Measurements from ENCODE around the gene LTBP2. TPM values are rescaled to one million over a fixed set of nuclear protein-coding genes. Genes with fewer than 3 reads are reported as not detected.

The LTBP2 gene
- total and polyA plus RNA-seq, 2 of the 8 experiments (the other 6 are each of a cell fraction or from before 2014, with no cell fraction given) = 0.48 to 0.89 TPM

- Histone ChIP-seq H4K5ac (ENCODE audit: insufficient read length, low read depth, low read length) (no peak overlapping the region), H2AK5ac (ENCODE audit: low read depth, low read length) (no peak overlapping the region), H3K4ac (replicated peaks; ENCODE audit: insufficient read length, low read depth, low read length) (no peak overlapping the region), H3K9ac (replicated peaks in 1 of 4; ENCODE audit: extremely low read depth in 1 of 4, low read depth in 3 of 4, low read length in 3 of 4) (no peak overlapping the region), H3K18ac (ENCODE audit: extremely low read depth, low read length) (no peak overlapping the region), H3K27me3 (replicated peaks in 1 of 4; ENCODE audit: control insufficient read depth in 3 of 4, extremely low read depth in 1 of 4, insufficient read depth in 3 of 4, low read length in 3 of 4) (no peaks in the 10 kb centered on the region), H3K56ac (replicated peaks; ENCODE audit: insufficient read length, low read depth, low read length) (no peak overlapping the region), H2BK5ac (ENCODE audit: low read depth, low read length) (no peak overlapping the region; the same call in 1 of the 2 replicates), H3K27ac (ENCODE audit: low read depth, low read length) (no peak overlapping the region), H2AFZ (ENCODE audit: low read length) (no peak overlapping the region), H4K91ac (replicated peaks; ENCODE audit: insufficient read length, low read length) (no peak overlapping the region), H2BK12ac (ENCODE audit: low read depth, low read length) (no peak overlapping the region), H3K4me3 (ENCODE audit: extremely low read depth in 1 of 4, insufficient read depth in 2 of 4, low read depth in 3 of 4, low read length in 4 of 4) (no peak overlapping the region), H2BK120ac (replicated peaks; ENCODE audit: low read depth, low read length) (no peak overlapping the region), H4K20me1 (replicated peaks in 1 of 2; ENCODE audit: control insufficient read depth in 1 of 2, insufficient read depth in 2 of 2, low read length in 2 of 2) (no peaks in the 10 kb centered on the region), H4K8ac (ENCODE audit: extremely low read depth, insufficient read depth, low read length) (no peak overlapping the region), H3K9me3 (ENCODE audit: insufficient read depth in 2 of 2, low read depth in 1 of 2, low read length in 1 of 2) (no peaks in the 10 kb centered on the region), H3K36me3 (ENCODE audit: control insufficient read depth in 2 of 4, insufficient read depth in 4 of 4, low read length in 3 of 4) (no peaks in the 10 kb centered on the region), H3K23me2 (ENCODE audit: low read depth, low read length) (no peaks in the 10 kb centered on the region; the same call in 1 of the 2 replicates), H2BK15ac (ENCODE audit: low read length) (no peak overlapping the region), H3K14ac (ENCODE audit: insufficient read length) (no peak overlapping the region), H3K4me2 (ENCODE audit: insufficient read depth in 1 of 2, low read depth in 2 of 2, low read length in 2 of 2) (no peak overlapping the region), H3K23ac (ENCODE audit: insufficient read length) (no peak overlapping the region), H3K79me2 (ENCODE audit: control insufficient read depth in 1 of 2, insufficient read depth in 2 of 2, low read length in 2 of 2) (no peaks in the 10 kb centered on the region), H2BK20ac (ENCODE audit: low read length) (no peak overlapping the region), H3K4me1 (replicated peaks in 1 of 4; ENCODE audit: control insufficient read depth in 3 of 4, insufficient read depth in 4 of 4, low read length in 3 of 4) (peaks cover 0 to 11% (median 4%) of the 10 kb centered on the region in 4 experiments; a peak in 5 of 7 replicates), H3K79me1 (ENCODE audit: low read depth, low read length) (no peaks in the 10 kb centered on the region)
- no peak for DNase-seq (ENCODE audit: low read depth in 1 of 2, low spot score in 2 of 2)
- no peak for FAIRE-seq
- WGBS, 2 experiments (ENCODE audit: extremely low coverage in 1 of 2, insufficient coverage in 1 of 2, insufficient read length in 1 of 2, insufficient replicate concordance in 2 of 2, low coverage in 1 of 2, low lambda C conversion rate in 2 of 2, missing lambda C conversion rate in 1 of 2) = 87% methylated on average over 4 of the region's 4 CpGs; no CpG with 5 or more reads in 1 of the 2 experiments
- ChIA-PET POLR2A (ENCODE audit: partially characterized antibody) (interaction anchor here (0.7 to 5.5 kb wide), 5 partner anchors 11 to 358 kb away, joined by 3 to 26 read pairs (median 7); partner anchors contain the start of gene LTBP2), CTCF (ENCODE audit: partially characterized antibody) (interaction anchor here (0.7 to 3.1 kb wide), 4 partner anchors 11 to 204 kb away, joined by 3 to 16 read pairs (median 8); partner anchors contain the start of gene LTBP2)
- TF ChIP-seq FOSL1 (IDR thresholded peaks at IDR 0.05; ENCODE audit: insufficient read depth, low read depth, low read length) (no peak), YY1 (IDR thresholded peaks at IDR 0.05; ENCODE audit: low read depth, low read length) (no peak), RAD21 (IDR thresholded peaks at IDR 0.05 in 1 of 2, conservative IDR thresholded peaks at IDR 0.05 in 1 of 2; ENCODE audit: low read depth in 2 of 2, low read length in 2 of 2) (no peak), EGR1 (IDR thresholded peaks at IDR 0.05; ENCODE audit: borderline replicate concordance, low read depth, low read length) (no peak), ASH2L (IDR thresholded peaks at IDR 0.05; ENCODE audit: low read length) (no peak), SIX5 (IDR thresholded peaks at IDR 0.05; ENCODE audit: low read depth, low read length) (no peak), RFX5 (IDR thresholded peaks at IDR 0.05; ENCODE audit: borderline replicate concordance, low read depth, low read length) (no peak), SAP30 (IDR thresholded peaks at IDR 0.05; ENCODE audit: insufficient read depth, insufficient replicate concordance, low read length) (no peak), NANOG (IDR thresholded peaks at IDR 0.05; ENCODE audit: insufficient read depth, low read depth, low read length, poor library complexity, severe bottlenecking) (no peak), CTBP2 (IDR thresholded peaks at IDR 0.05; ENCODE audit: borderline replicate concordance, insufficient read depth, insufficient read length, low read length) (no peak), CHD2 (IDR thresholded peaks at IDR 0.05; ENCODE audit: low read length) (no peak)
Observed at GRCh38 chr14:74652541-74652940, 40.5 kb upstream of the LTBP2 start.

All from H1 (cell line).